Fibroblast of lung (primary cell): ENCODE data around the gene METTL15.

ENCODE experiments used
- EZH2 ChIP-seq: IDR thresholded peaks from 2 replicates; pipeline ENCODE4 v1.5.1; 2012; ENCODE audit warnings: low read length, control low read depth, mild to moderate bottlenecking; ENCODE audit errors: missing control alignments
- TF ChIP-seq, protein P1 (sequence below), 2 donors: IDR thresholded peaks in 1 of 2; conservative IDR thresholded peaks in 1 of 2; 1 replicate in 1 of 2; 2 replicates in 1 of 2; pipeline ENCODE4 v1.5.1; 2011 to 2012; ENCODE audit warnings: low read length in 2 of 2, control low read depth in 1 of 2, inconsistent platforms in 1 of 2, low read depth in 1 of 2, mild to moderate bottlenecking in 1 of 2

- TF ChIP-seq, protein P1, sequence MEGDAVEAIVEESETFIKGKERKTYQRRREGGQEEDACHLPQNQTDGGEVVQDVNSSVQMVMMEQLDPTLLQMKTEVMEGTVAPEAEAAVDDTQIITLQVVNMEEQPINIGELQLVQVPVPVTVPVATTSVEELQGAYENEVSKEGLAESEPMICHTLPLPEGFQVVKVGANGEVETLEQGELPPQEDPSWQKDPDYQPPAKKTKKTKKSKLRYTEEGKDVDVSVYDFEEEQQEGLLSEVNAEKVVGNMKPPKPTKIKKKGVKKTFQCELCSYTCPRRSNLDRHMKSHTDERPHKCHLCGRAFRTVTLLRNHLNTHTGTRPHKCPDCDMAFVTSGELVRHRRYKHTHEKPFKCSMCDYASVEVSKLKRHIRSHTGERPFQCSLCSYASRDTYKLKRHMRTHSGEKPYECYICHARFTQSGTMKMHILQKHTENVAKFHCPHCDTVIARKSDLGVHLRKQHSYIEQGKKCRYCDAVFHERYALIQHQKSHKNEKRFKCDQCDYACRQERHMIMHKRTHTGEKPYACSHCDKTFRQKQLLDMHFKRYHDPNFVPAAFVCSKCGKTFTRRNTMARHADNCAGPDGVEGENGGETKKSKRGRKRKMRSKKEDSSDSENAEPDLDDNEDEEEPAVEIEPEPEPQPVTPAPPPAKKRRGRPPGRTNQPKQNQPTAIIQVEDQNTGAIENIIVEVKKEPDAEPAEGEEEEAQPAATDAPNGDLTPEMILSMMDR (conservative IDR thresholded peaks at IDR 0.05 in 1 of 2, IDR thresholded peaks at IDR 0.05 in 1 of 2; ENCODE audit: low read depth in 1 of 2, low read length in 2 of 2), result no peak
- TF ChIP-seq EZH2, result no peak
Measured at GRCh38 chr11:28142724-28143123, 34.5 kb downstream of the METTL15 start.
